T-helper 22 cell (primary cell): Measurements from ENCODE around the gene SETD2.
"Not testable (repeated sequence)": the region's sequence is repeated elsewhere in the genome, so short reads cannot be mapped to it uniquely, and the experiment has no call there.

Experiments
- DNase-seq: peaks from one replicate; pipeline ENCODE4 v3.0.0-alpha.2; 2020; ENCODE audit warnings: low read depth

SETD2 gene

DNA sequence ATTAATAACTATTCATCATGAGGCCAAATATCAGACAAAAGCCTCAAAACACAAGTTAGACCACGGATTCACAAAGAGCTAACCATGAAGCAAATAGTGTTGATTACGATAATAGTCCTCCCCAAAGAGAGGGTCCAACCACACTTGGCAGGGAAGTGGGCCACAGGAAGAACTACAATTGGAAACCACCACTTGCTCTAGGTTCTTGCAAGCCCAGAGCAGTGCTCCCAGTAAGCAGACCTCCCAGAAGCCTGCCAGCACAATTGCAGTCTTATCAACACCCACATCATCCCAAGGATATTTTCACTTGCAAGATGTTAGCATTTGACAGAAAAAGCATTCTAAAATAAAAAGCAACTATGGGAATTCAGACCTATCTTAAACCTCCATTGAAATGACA lies 11.3 kb downstream of the SETD2 start:
- DNase-seq, result no peak

DNA sequence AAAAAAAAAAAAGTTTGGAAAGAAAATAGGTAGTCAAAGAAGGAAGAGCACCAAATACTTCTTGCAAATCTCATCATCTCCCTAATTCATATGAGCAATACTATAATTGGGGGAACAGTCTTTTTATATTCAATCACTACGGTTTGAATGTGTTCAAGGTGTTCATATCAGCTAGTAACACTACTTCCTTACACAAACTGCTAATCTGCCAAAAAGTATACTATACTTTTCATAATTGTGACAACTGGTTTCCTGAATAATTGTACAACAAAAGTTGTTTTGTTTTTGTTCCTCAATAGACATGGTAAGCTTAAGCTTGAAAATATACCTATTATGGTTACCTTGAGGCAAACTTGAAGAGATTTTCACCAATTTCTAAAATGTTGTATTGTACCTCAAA lies 12.1 kb downstream of the SETD2 start:
- no peak for DNase-seq

DNA sequence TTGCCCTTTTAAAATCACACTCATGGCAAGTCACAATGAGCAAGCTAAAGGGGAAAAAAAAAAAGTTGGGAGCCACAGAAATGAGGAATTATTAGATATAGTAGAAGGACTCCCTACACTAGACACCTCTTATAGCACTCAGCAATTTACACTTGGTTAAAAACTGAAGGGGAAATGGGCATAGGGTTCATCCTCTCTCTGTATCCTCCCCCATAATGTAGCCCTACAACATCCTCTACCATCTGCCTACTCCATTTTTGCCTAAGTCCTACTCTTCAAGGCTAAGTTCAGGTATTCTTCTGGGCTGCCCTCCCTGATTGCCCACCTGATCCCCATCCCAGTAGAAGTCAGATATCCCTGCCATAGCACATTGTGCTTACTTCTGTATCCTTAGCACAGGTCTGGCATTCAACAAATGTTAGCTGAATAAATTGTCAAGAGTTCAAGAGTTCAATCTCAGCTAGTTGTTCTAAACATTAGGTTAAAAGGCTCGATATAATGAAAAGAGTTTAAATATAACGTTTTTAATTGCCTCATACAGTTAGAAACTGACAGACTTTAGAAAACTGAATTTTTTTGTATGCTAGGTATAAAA lies 14.5 kb downstream of the SETD2 start:
- DNase-seq, result no peak

DNA sequence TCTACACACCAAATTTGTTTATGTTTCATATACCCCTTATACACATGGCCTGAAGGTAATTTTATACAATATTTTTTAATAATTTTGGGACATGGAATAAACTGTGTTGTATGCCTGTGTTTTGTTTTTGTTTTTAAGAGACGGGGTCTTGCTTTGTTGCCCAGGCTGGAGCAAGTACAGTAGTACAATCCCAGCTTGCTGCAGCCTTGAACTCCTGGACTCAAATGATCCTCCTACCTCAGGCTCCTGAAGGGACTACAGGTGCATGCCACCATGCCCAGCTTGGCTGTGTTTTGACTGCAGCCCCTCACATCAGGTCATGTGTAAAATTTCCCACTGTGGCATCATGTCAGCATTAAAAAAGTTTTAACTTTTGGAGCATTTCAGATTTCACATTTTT lies 18.6 kb downstream of the SETD2 start:
- DNase-seq, result no peak

DNA sequence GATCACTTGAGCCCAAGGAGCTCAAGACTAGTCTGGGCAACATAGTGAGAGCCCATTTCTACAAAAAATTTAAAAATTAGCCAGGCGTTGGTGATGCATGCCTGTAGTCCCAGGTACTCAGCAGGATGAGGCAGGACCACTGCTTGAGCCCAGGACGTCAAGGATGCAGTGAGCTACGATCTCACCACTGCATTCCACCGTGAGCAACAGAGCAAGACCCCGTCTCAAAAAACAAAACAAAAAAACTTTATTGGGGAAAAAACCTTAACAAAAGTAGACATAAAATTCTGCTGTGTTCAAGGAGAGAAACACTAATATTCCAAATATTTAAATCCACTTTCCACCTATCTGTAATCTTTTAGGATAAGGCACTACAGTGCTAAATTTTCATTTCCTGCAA lies 20.8 kb downstream of the SETD2 start:
- DNase-seq, result no peak

DNA sequence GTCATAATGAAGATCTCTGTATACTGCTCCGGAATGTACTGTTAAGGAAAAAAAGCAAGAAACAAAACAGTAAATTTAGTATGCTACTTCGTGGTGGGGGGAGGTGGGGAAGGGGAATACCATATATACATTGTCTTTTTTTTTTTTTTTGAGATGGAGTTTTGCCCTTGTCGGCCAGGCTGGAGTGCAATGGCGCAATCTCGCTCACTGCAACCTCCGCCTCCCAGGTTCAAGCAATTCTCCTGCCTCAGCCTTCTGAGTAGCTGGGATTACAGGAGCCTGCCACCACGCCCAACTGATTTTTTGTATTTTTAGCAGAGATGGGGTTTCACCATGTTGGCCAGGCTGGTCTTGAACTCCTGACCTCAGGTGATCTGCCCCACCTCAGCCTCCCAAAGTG lies 21.4 kb downstream of the SETD2 start:
- not testable (repeated sequence) for DNase-seq

DNA sequence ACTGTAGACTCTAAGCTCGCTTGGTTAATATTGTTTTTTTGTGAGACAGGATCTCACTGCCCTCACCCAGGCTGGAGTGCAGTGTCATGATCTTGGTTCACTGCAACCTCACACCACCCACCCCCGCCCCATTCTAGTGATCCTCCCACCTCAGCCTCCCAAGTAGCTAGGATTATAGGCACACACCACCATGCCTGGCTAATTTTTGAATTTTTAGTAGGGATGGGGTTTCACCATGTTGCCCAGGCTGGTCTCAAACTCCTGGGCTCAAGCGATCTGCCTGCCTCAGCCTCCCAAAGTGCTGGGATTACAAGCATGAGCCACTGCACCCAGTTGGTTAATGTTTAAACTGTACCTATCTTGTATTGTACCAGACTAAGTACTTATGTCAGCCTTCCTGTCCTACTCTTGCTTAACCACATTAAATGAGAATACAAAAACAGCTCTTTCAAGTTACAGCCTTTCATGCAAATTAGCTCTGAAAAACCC lies 22.9 kb downstream of the SETD2 start:
- DNase-seq, result not testable (repeated sequence)

DNA sequence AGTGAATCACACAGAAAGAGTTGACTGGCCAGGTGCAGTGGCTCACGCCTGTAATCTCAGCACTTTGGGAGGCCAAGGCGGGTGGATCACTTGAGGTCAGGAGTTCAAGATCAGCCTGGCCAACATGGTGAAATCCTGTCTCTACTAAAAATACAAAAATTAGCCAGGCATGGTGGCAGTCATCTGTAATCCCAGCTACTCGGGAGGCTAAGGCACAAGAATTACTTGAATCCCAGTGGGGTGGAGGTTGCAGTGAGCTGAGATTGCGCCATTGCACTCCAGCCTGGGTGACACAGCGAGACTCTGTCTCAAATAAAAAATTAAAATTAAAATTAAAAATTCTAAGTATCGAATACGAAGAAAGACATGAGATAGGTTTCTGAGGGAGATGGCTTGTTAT lies 23.4 kb downstream of the SETD2 start:
- not testable (repeated sequence) for DNase-seq

DNA sequence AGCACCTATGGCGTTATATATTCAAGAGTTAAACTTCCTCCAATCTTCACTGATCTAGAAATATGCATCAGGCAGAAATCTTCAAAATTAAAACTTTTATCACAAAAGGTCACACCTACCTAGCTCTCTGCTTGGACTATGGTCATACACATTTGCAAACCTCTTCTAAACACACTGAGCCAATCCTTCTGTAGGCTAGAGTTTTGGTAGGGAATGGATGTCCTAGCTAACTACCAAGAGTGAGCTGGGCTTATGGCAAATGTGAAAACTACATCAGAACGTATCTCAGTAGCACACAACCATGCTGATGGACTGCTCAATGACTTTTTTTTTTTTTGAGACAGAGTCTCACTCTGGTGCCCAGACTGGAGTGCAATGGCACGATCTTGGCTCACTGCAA lies 29.6 kb downstream of the SETD2 start:
- DNase-seq, result no peak

DNA sequence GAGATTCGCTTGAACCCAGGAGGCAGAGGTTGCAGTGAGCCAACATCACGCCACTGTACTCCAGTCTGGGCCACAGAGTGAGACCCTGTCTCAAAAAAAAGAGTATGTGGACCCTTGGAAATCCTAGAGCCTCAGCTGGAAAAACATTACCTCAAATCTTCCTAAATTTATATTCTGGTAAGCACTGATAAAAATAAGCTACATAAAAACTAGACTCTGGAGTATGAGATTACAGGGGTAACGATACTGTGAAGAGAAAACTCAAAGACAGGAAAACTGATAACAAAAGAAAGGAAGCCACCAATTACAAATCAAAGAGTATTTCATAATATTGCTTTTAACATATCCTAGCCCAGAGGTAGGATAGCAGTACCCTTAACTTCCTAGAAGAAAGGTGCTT lies 30.3 kb downstream of the SETD2 start:
- no peak for DNase-seq

DNA sequence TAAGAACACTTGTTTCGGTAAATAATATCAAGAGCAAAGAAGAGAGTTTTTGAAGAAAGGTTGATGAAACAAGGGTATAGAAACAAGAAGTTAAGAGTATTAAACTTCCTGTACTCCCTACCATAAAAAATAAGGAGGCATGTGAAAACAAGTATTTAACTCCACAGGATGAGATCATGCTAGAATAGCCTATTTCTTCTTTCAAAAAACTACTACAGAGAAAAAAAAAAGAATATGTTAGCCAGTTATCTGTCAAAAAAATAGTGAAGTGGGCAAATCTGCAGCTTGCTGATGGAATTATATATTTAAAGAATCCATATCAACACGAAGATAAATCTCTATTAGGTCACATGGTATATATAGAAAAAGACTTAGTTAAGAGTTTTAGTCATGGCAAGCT lies 33.4 kb downstream of the SETD2 start:
- DNase-seq, result no peak

DNA sequence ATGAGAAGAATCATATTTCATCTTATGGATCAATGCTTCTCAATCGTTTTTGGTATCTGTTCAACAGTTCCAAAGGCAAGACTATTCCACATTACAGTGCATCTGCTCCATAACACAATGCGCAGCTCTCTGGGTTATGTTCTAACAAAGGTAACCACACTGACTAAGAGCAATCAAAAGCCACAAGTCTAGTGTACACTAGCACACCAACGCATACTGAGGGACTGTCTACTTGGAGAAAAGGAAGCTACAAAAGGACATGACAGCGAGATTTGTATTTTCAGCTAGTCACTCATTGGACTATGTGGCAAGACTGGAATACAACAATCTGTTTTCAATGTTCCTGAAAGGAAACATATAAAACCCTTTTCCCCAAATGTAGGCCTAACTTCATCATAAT lies 35.8 kb downstream of the SETD2 start:
- DNase-seq, result no peak

DNA sequence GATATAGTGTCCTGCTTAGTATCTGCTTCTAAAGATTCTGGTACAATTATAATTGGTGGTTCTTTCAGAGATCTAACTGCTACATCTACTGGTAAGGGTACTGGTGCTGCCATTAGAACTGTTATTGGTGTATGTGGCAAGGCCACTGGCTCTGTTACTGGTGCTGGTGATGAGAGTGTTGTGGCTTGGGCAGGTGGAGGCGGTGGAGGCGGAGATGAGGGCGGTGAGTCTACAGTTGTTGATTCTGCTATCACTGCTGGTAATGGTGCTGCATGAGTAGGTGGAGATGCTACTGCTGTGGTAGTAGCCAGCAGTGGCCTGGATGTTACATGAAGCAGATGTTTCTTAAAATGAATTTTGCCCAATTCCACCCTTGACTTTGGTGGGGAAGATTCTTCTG lies 40.1 kb downstream of the SETD2 start:
- no peak for DNase-seq

DNA sequence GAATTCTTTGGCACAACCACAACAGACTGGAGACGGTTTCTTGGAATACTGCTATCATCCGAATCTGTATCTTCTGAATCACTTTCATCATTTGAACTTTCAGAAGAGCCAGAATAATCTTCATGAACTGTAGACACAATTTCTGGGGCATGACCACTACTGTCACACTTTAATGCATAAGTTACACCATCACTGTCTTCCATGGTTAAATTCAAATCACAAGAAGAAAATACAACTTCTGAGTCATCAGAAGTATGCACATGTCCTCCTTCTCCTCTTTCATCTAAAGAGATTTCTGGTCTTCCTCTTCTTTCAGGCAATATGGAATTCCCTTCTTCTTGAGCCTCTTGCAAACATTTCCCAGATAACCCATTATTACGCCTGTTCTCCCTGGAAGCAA lies 42.5 kb downstream of the SETD2 start:
- DNase-seq, result no peak

DNA sequence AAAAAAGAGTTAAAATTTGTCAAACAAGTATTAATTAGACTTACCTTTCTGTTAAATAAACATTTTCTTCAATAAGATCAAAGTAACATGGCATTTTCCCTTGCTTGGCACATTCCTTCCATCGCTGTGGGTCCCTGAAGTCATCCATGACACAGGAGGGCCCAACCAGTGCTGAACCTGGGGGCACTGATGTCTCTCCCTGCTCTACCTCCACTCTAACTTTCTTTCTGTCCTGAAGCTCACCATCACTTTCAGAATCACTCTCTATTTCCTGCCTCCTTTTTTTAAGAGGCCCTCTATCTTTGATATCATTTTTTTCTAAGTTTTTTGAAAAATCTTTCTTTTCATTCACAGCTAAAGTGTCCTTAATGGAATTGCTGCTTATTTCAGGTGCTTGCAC lies 43.8 kb downstream of the SETD2 start:
- no peak for DNase-seq

DNA sequence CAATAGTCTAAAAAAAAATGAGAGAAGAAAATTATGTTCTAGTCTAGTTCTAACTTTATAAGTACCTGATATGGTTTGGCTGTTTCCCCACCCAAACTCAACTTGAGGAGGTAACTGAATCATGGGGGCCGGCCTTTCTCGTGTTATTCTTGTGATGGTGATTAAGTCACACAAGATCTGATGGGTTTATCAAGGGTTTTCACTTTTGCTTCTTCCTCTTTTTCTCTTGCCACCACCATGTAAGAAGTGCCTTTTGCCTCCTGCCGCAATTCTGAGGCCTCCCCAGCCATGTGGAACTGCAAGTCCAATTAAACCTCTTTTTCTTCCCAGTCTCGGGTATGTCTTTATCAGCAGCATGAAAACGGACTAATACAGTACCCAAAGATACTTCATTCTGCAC lies 44.5 kb downstream of the SETD2 start:
- DNase-seq, result not testable (repeated sequence)

DNA sequence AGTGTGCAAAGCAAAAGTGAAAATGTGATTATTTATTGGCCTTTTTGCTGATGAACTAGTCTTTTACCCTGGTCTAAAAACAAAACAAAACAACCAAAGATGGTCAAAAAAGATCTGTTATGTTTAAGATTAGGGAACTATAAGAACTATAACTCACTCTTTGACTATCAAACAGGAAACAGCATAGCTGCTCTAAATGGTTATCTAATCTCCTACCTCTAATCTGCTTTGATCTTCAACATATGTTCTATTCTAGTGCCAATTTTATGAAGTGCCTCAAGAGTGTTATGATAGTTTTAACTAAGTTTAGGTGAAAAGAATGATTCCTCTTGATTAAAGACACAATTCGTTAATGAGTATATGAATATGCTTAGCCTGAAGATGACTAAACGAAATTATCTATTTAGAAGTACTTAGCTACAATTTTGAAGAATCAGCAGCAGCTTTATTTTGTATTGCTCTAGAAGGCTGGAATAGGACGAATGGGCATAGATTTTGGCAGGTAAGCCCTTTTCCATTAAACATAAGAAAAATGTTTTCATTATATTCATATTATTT lies 46.0 kb downstream of the SETD2 start:
- DNase-seq, result no peak

DNA sequence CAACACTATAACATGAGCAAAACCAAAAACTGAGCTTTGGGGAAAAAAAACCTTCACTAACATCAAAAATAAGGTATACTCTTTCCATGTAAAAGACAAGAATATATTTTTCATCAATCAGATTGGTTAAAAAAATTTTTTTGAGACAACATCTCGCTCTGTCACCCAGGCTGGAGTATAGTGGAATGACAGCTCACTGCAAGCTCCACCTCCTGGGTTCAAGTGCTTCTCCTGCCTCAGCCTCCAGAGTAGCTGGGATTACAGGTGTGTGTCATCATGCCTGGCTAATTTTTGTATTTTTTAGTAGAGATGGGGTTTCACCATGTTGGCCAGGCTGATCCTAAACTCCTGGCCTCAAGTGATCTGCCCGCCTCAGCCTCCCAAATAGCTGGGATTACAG lies 48.4 kb downstream of the SETD2 start:
- DNase-seq, result not testable (repeated sequence)

DNA sequence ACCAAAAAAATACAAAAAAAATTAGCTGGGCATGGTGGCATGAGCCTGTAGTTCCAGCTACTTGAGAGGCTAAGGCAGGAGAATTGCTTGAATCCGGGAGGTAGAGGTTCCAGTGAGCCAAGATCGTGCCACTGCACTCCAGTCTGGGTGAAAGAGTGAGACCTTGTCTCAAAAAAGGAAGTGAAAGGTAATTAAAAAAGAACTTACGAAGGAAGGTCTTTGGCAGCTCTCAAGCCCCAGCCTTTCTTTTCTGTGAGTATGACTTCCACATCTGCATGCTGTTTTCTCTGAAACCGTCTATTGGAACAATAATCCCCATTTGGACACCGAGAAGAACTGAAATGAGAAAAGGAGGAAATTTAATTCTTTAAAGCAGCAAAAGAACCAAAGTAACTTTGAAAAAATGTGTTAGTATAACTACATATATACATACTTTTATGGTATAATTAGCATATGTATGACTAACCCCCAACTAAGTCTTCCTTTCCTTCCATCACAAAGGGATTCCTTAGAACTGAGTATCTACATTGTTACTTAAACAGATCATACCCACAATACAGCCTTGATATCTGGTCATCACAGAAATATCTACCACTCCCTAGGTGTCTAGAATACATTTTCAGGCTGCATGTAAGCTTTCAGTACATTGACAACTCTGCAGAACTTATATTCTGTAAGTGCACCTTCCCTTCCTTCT lies 50.1 kb downstream of the SETD2 start:
- no peak for DNase-seq

DNA sequence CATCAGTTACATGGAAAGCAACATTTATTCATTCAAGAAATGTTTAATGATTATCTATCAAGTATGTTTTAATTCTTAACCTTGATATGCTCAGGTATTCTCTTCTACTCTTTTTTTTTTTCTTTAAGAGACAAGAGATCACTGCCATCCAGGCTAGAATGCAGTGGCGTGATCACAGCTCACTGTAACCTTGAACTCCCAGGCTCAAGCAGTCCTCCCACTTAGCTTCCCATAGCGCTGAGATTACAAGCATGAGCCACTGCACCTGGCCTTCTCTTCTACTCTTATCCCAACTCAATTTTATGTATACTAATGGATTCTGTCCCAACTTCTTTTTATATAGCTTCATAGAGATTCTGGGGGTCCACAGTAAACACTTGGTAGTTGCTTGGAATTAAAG lies 50.9 kb downstream of the SETD2 start:
- DNase-seq, result no peak

DNA sequence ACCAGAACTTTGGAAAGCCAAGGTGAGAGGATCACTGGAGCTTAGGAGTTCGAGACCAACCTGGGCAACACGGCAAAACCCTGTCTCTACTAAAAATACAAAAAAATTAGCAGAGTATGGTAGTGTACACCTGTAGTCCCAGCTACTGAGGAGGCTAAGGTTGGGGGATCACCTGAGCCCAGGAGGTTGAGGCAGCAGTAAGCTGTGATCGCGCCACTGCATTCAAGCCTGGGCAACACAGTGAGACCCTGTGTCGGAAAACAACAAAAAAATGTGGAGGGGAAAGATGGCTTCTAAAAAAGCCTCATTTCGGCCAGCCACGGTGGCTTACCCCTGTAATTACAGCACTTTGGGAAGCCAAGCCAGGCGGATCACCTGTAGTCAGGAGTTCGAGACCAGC lies 54.5 kb downstream of the SETD2 start:
- no peak for DNase-seq

DNA sequence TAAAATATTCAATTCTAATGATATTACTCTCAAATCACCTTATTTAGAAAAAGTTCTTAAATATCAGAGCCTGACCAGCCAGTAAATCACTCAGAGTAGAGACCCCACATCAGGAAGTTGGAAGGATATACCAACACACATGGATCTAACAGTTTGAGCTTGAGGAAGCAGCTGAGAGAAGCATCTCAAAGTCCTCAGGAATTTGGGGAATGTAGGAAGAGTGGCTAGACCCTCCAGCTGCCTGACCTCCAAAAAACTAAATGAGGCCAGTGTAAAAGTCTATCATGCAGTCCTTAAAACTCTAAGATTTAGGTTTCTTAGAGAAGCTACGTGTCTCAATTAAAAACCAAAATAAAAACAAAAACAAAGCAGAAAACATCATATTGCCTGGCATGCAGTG lies 55.4 kb downstream of the SETD2 start:
- no peak for DNase-seq

DNA sequence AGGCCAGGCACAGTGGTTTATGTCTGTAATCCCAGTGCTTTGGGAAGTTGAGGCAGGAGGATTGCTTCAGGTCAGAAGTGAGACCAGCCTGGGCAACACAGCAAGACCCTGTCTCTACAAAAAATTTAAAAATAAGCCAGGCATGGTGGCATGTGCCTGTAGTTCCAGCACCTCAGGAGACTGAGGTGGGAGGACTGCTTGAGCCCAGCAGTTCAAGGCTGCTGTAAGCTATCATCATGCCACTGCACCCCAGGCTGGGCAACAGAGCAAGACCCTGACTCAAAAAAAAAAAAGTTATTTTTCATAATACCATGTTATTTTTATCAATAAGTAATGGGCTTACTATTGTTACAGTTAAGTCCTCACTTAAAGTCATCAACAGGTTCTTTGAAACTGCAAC lies 59.7 kb downstream of the SETD2 start:
- no peak for DNase-seq

DNA sequence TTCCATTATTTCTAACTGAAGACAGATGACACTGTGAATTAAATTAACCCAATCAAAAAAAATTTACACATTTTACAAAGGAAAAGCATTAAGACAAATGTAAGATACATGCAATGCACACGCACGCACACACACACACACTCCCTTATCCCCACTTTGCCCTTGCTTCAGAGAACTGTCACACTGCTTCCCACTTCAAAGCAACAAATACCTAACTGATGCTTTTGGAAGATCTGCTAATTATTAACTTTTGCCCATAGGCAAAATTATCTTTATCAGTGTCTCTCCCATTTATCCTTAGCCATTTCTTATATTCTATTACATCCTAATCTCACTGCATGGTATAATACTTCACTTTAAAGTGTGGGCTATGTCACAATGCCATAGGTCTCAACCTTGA lies 60.3 kb downstream of the SETD2 start:
- DNase-seq, result no peak
